Fibroblast of the aortic adventitia (primary cell): ENCODE measurements around the gene MAP4K3. TPM values are rescaled to one million over a fixed set of nuclear protein-coding genes. Genes with fewer than 3 reads are reported as not detected.

Source experiments
- DNase-seq: peaks from one replicate; pipeline ENCODE4 v3.0.0-alpha.2; 2010; ENCODE audit warnings: low read depth
- H3K4me3 ChIP-seq: 2 replicates; pipeline ENCODE4 v1.5.1; 2011; ENCODE audit warnings: low read depth, mild to moderate bottlenecking, control low read depth, low read length, moderate library complexity
- total RNA-seq: library from RNA; depleted of rRNA; stranded (reverse); fragments of >200 nt; gene quantifications from 2 replicates; pipeline ENCODE4 v1.2.3, GENCODE V29; 2012; ENCODE audit warnings: low replicate concordance
- TF ChIP-seq, protein P1 (sequence below): IDR thresholded peaks from 2 replicates; pipeline ENCODE4 v1.5.1; 2011; ENCODE audit warnings: mild to moderate bottlenecking, low read length, control low read depth, inconsistent platforms; ENCODE audit not compliant: insufficient read depth

Gene MAP4K3
- total RNA-seq, 1 donor: 48.0 TPM

DNA sequence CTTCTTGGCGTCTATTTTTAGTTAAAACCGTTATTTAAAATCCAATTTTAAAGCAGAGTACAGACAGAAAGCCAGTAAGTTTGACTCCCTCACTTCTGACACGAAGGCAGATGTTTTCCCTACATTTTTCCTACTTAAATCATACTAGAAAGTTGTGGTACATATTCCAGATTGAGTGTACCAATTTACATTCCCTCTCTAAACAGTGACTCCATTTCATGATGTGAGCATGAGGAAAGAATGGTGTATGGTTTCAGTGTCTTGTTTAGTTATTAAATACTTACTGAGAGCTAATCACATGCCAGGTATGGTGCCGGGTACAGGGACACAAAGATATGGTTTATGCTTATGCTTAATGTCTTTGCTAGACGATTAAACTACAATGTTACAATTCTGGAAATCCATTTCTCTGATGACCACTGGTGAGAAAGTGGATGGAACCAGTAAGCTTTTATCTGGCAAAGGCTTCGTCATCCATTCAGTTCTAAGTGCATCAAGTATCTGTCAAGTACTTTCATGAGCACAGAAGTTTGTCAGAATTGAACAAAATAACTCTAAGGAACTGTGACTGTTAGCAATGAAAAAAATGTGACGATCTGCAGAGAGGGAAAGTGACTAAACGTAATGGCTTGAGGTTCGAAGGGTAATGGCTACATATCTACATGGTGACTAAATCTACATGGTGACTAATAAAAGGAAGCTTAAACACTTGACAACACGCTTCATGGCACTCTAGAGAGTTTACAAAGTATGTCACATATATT, 25.7 kb downstream of the MAP4K3 start:
- DNase-seq: peak; percentile 78
- TF ChIP-seq, protein P1, sequence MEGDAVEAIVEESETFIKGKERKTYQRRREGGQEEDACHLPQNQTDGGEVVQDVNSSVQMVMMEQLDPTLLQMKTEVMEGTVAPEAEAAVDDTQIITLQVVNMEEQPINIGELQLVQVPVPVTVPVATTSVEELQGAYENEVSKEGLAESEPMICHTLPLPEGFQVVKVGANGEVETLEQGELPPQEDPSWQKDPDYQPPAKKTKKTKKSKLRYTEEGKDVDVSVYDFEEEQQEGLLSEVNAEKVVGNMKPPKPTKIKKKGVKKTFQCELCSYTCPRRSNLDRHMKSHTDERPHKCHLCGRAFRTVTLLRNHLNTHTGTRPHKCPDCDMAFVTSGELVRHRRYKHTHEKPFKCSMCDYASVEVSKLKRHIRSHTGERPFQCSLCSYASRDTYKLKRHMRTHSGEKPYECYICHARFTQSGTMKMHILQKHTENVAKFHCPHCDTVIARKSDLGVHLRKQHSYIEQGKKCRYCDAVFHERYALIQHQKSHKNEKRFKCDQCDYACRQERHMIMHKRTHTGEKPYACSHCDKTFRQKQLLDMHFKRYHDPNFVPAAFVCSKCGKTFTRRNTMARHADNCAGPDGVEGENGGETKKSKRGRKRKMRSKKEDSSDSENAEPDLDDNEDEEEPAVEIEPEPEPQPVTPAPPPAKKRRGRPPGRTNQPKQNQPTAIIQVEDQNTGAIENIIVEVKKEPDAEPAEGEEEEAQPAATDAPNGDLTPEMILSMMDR: no peak
- H3K4me3 ChIP-seq: no peak overlapping the region

DNA sequence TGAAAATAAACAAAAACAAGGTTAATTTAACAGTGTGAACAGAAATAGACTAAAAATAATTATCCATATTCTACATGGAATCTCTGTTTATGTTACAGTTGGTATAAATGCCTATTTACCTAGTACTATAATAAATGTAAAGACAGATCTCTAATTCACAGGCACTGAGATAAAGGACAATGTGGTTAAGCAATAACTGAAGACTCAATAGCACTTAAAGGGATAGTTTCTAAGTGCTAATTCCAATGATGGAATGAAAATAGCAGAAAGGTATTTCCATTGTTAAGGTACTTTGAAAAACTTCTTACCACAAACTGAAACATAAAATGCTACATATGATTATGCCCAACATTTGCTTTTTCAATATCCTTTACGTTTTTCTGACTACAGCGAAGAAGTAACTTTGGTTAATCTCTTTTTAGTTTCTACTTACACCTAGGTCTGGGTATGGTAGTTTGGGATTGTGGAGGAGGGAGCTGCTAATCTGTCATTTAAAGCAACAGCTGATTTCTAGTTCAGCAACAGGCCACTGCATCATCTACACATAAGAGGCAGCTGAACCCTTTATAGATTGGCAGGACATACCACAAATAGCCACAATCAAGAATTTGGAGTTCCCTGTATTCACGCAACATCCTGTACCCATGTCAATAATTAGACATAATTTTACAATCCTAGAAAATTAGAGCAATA, 27.2 kb downstream of the MAP4K3 start:
- no peak overlapping the region for H3K4me3 ChIP-seq
- TF ChIP-seq, protein P1: no peak
- DNase-seq: no peak

DNA sequence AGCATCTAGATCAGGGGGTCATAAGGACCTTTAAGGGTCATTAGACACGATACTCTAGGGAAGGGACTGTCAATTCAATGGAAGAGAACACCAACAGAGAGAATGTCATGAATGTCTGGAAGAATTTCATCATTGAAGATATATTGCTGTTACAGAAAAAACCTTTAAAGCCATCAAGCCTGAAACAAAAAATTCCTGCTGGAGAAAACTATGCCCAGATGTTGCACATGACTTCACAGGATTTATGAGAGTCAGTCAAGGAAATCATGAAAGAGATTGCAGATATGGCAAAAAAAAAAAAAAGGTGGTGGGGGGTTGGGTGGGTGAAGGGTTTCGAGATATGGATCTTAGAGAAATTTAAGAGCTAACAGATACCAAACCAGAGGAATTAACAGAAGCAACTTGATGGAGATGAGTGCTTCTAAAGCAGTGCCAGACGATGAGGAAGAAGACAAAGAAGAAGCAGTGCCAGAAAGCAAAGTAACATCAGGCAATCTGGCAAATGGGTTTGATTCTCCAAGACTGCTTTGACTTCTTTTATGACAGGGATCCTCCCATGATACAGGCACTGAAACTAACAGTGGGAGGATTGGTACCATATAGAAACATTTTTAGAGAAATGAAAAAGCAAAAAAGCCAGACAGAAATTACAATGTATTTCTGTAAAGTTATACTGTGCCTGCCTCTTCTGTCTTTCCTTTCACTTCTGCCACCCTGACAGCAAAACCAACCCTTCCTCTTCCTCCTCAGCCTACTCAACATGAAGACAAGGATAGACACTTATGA, 28.5 kb downstream of the MAP4K3 start:
- TF ChIP-seq, protein P1: no peak
- DNase-seq: peak; percentile 43
- no peak overlapping the region for H3K4me3 ChIP-seq

DNA sequence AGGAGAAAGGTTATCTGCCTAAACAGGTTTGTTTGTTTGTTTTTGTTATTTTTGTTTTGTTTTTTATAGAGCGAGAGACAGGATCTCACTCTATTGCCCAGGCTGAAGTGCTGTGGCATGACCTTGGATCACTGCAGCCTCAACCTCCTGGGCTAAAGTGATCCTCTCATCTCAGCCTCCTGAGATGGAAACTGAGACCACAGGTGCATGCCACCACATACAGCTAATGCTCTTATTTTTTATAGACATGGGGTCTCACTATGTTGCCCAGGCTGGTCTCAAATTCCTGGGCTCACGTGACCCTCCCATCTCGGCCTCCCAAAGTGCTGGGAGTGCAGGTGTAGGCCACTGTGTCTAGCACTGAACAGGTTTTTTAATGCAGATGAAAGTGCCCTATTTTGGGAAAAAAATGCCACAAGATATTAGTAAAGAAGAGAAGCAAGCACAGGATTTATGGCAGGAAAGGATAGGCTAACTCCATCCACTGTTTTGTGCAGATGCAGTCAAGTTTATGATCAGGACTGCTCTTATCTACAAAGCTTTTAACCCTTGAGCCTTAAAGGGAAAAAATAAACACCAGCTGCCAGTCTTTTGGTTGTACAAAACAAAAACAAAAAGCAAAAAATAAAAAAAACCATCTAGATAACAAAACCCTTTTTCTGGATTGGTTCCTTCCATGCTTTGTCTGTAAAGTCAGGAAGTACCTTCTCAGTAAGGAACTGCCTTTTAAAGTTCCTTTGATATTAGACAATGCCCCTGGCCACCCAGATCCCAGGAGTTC, 29.4 kb downstream of the MAP4K3 start:
- H3K4me3 ChIP-seq: no peak overlapping the region
- TF ChIP-seq, protein P1: no peak
- no peak for DNase-seq

DNA sequence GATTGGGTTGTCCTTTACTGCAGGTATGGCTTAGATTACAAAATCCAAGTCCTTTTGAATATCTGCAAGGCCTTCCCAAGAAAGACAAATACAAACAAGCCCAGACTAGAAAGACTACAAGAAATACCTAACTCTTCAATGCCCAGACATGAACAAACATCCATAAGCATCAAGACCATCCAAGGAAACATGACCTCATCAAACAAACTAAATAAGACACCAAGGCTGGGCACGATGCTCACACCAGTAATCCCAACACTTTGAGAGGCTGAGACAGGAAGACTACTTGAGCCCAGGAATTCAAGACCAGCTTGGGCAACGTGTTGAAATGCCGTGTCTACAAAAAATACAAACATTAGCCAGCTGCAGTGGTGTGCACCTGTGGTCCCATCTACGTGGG, 31.7 kb downstream of the MAP4K3 start:
- DNase-seq: no peak
- no peak overlapping the region for H3K4me3 ChIP-seq
- TF ChIP-seq, protein P1: no peak

DNA sequence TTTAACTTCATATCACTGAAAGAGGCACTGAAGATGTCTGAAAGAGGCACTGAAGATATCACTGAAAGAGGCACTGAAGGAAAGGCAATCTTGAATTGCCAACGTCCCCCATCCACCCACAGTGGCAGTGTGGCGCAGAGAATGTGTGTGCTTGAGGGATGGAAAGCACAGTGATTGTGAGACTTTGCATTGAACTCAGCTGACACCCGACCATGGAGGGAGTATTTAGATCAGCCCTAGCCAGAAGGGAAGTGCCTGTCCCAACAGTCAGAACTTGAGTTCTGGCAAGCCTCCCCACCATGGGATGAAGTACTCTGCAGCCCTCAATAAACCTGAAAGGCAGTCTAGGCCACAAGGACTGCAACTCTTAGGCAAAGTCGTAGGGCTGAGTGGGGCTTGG, 33.8 kb downstream of the MAP4K3 start:
- no peak for DNase-seq
- TF ChIP-seq, protein P1: no peak
- H3K4me3 ChIP-seq: no peak overlapping the region
